ENCODE results near the gene LRRC73.
A peak's percentile ranks its signal among the peaks of the same experiment; 100 is the strongest.

The LRRC73 gene

DNA sequence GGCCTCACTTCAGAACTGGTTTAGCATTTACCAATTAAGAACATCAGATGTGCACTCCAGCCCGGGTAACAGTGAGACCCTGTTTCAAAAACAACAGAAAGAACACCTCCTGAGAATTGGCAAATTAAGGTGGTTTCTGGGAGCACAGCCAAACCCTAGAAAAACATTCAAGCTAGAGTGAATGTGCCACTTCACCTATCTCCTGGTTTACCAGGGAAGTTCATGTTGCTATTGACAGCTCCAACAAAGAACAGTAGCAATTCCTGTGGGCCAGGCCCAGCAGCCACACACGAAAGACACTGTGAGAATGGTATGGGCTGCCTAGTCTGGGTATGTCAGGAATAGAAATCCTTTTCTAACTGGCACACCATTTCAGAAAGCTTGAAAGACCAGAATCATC is 11.7 kb upstream of the LRRC73 start:
- TF ChIP-seq, protein P1, sequence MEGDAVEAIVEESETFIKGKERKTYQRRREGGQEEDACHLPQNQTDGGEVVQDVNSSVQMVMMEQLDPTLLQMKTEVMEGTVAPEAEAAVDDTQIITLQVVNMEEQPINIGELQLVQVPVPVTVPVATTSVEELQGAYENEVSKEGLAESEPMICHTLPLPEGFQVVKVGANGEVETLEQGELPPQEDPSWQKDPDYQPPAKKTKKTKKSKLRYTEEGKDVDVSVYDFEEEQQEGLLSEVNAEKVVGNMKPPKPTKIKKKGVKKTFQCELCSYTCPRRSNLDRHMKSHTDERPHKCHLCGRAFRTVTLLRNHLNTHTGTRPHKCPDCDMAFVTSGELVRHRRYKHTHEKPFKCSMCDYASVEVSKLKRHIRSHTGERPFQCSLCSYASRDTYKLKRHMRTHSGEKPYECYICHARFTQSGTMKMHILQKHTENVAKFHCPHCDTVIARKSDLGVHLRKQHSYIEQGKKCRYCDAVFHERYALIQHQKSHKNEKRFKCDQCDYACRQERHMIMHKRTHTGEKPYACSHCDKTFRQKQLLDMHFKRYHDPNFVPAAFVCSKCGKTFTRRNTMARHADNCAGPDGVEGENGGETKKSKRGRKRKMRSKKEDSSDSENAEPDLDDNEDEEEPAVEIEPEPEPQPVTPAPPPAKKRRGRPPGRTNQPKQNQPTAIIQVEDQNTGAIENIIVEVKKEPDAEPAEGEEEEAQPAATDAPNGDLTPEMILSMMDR (conservative IDR thresholded peaks at IDR 0.05; ENCODE audit: low read depth), result no peak
- H3K27ac ChIP-seq, result peak overlapping the region; percentile 38
- ChIA-PET POLR2A (ENCODE audit: low non-redundant PET) (no interaction called here), CTCF (no interaction called here)
- DNase-seq (ENCODE audit: low spot score), result no peak

DNA sequence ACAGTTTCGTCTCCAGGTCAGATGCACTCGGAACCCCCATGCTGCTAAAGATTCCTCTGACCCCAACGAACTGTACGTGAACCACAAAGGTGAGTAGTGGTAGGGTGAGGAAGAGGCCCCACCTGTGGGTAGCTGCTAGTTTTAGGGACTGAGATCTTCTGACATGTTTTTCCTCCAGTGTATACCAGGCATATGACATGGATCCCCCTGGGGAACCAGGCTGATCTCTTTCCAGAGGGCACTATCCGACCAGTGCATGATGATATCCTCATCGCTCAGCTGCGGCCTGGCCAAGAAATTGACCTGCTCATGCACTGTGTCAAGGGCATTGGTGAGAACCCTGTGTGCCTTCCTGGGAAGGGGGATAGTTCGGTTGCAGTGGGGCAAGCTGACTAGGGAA is 10.0 kb upstream of the LRRC73 start:
- POLR2A ChIA-PET (ENCODE audit: low non-redundant PET), result no interaction called here
- peak overlapping the region; percentile 34 for H3K27ac ChIP-seq
- CTCF ChIA-PET, result no interaction called here
- no peak for DNase-seq (ENCODE audit: low spot score)
- TF ChIP-seq, protein P1 (conservative IDR thresholded peaks at IDR 0.05; ENCODE audit: low read depth), result no peak

DNA sequence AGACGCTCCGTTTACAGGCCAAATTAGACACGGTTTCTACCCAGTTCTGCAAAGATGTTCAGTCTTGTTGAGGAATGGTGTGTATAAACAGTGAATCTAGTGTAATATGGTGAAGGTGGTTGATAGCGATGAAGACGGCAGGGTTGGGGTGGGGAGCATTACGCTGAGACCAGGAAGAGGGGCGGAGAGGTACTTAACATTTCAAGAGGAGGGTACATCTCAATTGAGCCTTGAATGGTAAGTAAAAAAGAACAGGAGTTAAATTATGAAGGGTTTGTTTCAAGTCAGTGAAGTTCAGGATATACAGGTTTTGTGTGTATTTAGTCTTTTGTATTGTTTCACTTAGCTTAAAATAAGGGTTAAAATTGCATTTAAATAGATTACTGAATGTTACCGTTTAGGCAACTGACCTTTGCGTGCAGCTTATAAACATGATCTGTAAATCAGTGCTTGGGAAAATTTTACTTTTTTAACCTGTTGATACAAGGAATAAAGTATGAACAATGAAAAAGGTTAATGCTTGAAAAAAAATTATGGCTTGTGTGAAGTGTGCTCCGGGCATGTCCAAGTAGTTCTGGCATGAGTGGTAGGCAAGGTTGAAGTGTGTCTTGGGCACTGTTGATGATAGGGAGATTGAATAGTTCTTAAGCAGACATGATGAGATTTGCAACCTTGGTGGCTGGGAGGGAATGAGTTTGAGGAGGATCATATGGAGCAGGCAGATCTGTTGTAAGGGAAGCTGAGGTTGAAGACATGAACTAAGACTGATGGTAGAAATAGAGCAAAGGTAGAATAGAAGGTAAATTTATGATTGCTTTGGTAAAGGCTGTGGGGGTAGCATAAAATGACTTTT is 7.6 kb upstream of the LRRC73 start:
- TF ChIP-seq, protein P1 (conservative IDR thresholded peaks at IDR 0.05; ENCODE audit: low read depth), result no peak
- DNase-seq (ENCODE audit: low spot score), result no peak
- ChIA-PET POLR2A (ENCODE audit: low non-redundant PET) (interaction anchor here (1.3 kb wide), 1 partner anchor 10 kb away, joined by 4 read pairs; no protein-coding TSS in a partner anchor), CTCF (interaction anchor here (0.6 to 1.1 kb wide), 2 partner anchors 11 to 492 kb away, joined by 3 to 5 read pairs; no protein-coding TSS in a partner anchor)
- H3K27ac ChIP-seq, result peak overlapping the region; percentile 80

DNA sequence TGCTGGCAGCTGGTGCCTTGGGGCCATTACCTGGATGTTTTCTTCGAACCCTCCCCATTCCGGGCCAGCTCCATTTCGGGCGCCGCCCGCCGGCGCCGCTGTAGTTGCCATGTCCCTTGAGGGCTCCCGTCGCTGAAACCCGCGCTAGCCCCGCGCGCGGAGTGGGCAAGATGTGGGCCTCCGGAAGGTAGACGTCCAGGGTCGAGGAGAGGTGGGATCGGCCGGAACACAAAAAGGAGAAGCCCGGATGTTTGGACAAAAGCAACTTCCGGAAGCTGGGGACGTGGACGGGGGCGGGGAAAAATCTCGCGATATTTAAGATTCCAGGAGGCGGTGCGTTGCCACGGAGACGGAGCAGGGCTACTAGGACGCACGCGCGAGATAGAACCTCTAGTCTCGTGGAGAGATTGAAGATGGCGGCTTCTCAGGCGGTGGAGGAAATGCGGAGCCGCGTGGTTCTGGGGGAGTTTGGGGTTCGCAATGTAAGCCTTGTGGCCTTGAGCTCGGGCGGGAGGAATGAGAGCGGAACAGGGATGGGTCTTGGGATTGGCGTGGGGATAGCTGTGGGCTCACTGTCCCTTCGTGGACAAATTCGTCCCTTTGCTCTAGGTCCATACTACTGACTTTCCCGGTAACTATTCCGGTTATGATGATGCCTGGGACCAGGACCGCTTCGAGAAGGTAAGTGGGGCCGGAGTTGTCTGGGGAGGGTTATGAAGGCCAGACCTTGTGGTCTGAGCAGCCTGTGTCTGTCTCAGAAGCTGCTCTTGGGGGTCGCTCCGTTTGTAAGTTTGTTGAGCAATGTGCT is 6.8 kb upstream of the LRRC73 start, which contains the start of the genes POLR1C and YIPF3:
POLR1C (plus strand) TSS at position 393 of the 808 bp plus-strand sequence; CDS start at position 414, 21 bp downstream.
YIPF3 (minus strand) TSS at position 230 of the 808 bp plus-strand sequence; CDS start at position 111, 119 bp downstream.
- H3K27ac ChIP-seq, result peak within 1 kb of the TSS; percentile 80
- TF ChIP-seq, protein P1 (conservative IDR thresholded peaks at IDR 0.05; ENCODE audit: low read depth), result no peak
- POLR2A ChIA-PET (ENCODE audit: low non-redundant PET), result interaction anchor here (0.9 to 1.3 kb wide), 2 partner anchors 9 to 205 kb away, joined by 4 read pairs; no protein-coding TSS in a partner anchor
- CTCF ChIA-PET, result interaction anchor here (0.6 to 1.1 kb wide), 3 partner anchors 10 to 783 kb away, joined by 3 to 5 read pairs (median 3); no protein-coding TSS in a partner anchor
- peak; percentile 98 for DNase-seq (ENCODE audit: low spot score)

DNA sequence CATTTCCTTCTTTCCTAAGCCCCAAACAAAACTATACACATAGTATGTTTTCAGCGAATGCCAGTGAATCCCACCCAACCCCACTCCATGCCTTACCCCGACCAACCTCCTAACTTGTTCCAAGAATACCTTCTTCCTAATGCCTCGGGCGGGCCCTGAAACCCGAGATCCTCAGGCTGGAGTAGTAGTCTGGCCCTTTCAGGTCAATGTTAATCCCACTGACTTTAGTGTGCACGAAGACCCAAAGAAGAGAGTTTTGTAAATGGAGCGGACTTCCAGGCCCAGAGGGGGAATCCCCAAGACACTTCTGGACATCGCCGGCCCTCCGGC is 6.2 kb upstream of the LRRC73 start:
- no peak for DNase-seq (ENCODE audit: low spot score)
- ChIA-PET CTCF (interaction anchor here (0.6 to 1.1 kb wide), 2 partner anchors 9 to 783 kb away, joined by 3 read pairs; no protein-coding TSS in a partner anchor), POLR2A (ENCODE audit: low non-redundant PET) (interaction anchor here (0.9 to 1.3 kb wide), 2 partner anchors 9 to 205 kb away, joined by 4 read pairs; no protein-coding TSS in a partner anchor)
- TF ChIP-seq, protein P1 (conservative IDR thresholded peaks at IDR 0.05; ENCODE audit: low read depth), result no peak
- peak overlapping the region; percentile 80 for H3K27ac ChIP-seq

DNA sequence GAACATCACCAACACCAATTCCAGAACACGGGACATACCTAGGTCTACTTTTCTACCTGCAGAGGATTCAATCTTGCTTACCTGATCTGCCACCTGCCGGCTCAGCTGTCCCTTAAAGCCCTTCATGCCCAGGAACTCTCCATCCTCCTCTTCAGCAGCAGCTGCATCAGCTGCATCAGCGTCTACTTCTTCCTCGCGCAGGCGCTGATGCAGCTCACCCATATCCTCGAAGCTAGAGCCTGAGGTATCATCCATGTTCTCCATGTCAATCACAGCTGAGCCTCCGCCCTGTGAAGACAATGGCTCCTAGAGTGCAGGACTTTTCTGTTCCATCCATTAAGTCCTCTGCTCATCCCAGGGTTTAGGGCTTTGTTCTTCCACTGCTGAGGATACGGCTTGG is 5.7 kb upstream of the LRRC73 start:
- TF ChIP-seq, protein P1 (conservative IDR thresholded peaks at IDR 0.05; ENCODE audit: low read depth), result no peak
- no peak for DNase-seq (ENCODE audit: low spot score)
- peak overlapping the region; percentile 80 for H3K27ac ChIP-seq
- ChIA-PET POLR2A (ENCODE audit: low non-redundant PET) (interaction anchor here (0.6 to 0.9 kb wide), 2 partner anchors 204 to 386 kb away, joined by 3 to 4 read pairs; no protein-coding TSS in a partner anchor), CTCF (interaction anchor here (0.5 kb wide), 1 partner anchor 151 kb away, joined by 4 read pairs; no protein-coding TSS in a partner anchor)
